AG08395 (cell line): ENCODE measurements around the gene TRPM3.

Experiments used
- DNase-seq: peaks from one replicate; pipeline ENCODE4 v3.0.0; 2012; ENCODE audit warnings: mixed read lengths, low spot score

Gene TRPM3

GRCh38 chr9:70553707-70554673 lies 567.4 kb downstream of the TRPM3 start:
- DNase-seq = peak; percentile 85

GRCh38 chr9:70552561-70552960 lies 568.9 kb downstream of the TRPM3 start:
- DNase-seq = no peak

GRCh38 chr9:70551801-70552200 lies 569.6 kb downstream of the TRPM3 start:
- no peak for DNase-seq

GRCh38 chr9:70551396-70551795 lies 570.0 kb downstream of the TRPM3 start:
- peak; percentile 13 for DNase-seq

GRCh38 chr9:70549926-70550325 lies 571.5 kb downstream of the TRPM3 start:
- no peak for DNase-seq

- DNase-seq = no peak
Measured at GRCh38 chr9:70542311-70542931, 579.0 kb downstream of the TRPM3 start.

GRCh38 chr9:70540016-70540415 lies 581.4 kb downstream of the TRPM3 start:
- no peak for DNase-seq

GRCh38 chr9:70539526-70539925 lies 581.9 kb downstream of the TRPM3 start:
- no peak for DNase-seq

GRCh38 chr9:70539001-70539400 lies 582.4 kb downstream of the TRPM3 start:
- no peak for DNase-seq

- DNase-seq = no peak
Measured at GRCh38 chr9:70537084-70537483, 584.3 kb downstream of the TRPM3 start.

GRCh38 chr9:70535546-70536323 lies 585.7 kb downstream of the TRPM3 start:
- DNase-seq = no peak

GRCh38 chr9:70534471-70534870 lies 587.0 kb downstream of the TRPM3 start:
- no peak for DNase-seq

GRCh38 chr9:70534061-70534460 lies 587.4 kb downstream of the TRPM3 start:
- no peak for DNase-seq

- DNase-seq = no peak
Measured at GRCh38 chr9:70533492-70533891, 587.9 kb downstream of the TRPM3 start.

- DNase-seq = no peak
Measured at GRCh38 chr9:70532716-70533115, 588.7 kb downstream of the TRPM3 start.

- DNase-seq = no peak
Measured at GRCh38 chr9:70531311-70531710, 590.1 kb downstream of the TRPM3 start.

- no peak for DNase-seq
Measured at GRCh38 chr9:70530716-70531115, 590.7 kb downstream of the TRPM3 start.

- no peak for DNase-seq
Measured at GRCh38 chr9:70529833-70530232, 591.6 kb downstream of the TRPM3 start.

GRCh38 chr9:70529377-70529776 lies 592.0 kb downstream of the TRPM3 start:
- no peak for DNase-seq

- DNase-seq = no peak
Measured at GRCh38 chr9:70526902-70527301, 594.5 kb downstream of the TRPM3 start.

- DNase-seq = peak; percentile 27
Measured at GRCh38 chr9:70525519-70525918, 595.9 kb downstream of the TRPM3 start.

- DNase-seq = no peak
Measured at GRCh38 chr9:70519912-70520724, 601.3 kb downstream of the TRPM3 start.
